AG04450 (cell line): ENCODE data around the gene NUFIP2. TPM values are rescaled to one million over a fixed set of nuclear protein-coding genes. Genes with fewer than 3 reads are reported as not detected.

Source experiments
- polyA plus RNA-seq: library from polyadenylated mRNA; depleted of rRNA; stranded (reverse); fragments of >200 nt; gene quantifications from 2 replicates; pipeline ENCODE4 v1.2.3, GENCODE V29; 2011; rRNA removed

Gene NUFIP2
- polyA plus RNA-seq, 1 experiment, result 14.7 TPM

Other genes with a start within 250 kb of the NUFIP2 start
- gene MYO18A, start 113.8 kb downstream of the NUFIP2 start, polyA plus RNA-seq, result 9.8 and 16.7 TPM in 2 replicates
- not detected in 2 replicates for gene CRYBA1, start 47.3 kb downstream of the NUFIP2 start, polyA plus RNA-seq
- gene TAOK1, start 96.2 kb upstream of the NUFIP2 start, polyA plus RNA-seq, result 27.6 and 34.2 TPM in 2 replicates